Heart right ventricle (tissue), 16 donors: Measurements from ENCODE around the gene SSBP1. TPM values are rescaled to one million over a fixed set of nuclear protein-coding genes. Genes with fewer than 3 reads are reported as not detected.

ENCODE experiments used
- ATAC-seq, 8 donors: fragments of 200-7000 bp; cut with Tn5 transposase; one replicate each; pipeline ENCODE4 v1.9.1; 2020; ENCODE audit warnings: mild to moderate bottlenecking in 8 of 8, moderate library complexity in 8 of 8, moderate number of reproducible peaks in 1 of 8
- DNase-seq, 2 donors: peaks; one replicate each; pipeline ENCODE4 v3.0.0-alpha.2; 2020
- H3K27ac ChIP-seq, 10 donors: fragments of 200-600 bp; sonication (generic) in 2 of 10; one replicate each; pipeline versions ENCODE4 v1.5.0 to v1.8.0; 2020 to 2022; ENCODE audit warnings: mild to moderate bottlenecking in 3 of 10
- H3K27me3 ChIP-seq, 7 donors: fragments of 200-600 bp; one replicate each; pipeline ENCODE4 v1.8.0; 2021 to 2022; ENCODE audit warnings: mild to moderate bottlenecking in 2 of 7
- H3K36me3 ChIP-seq, 9 donors: fragments of 200-600 bp; sonication (generic) in 1 of 9; one replicate each; pipeline versions ENCODE4 v1.5.0 to v1.8.0; 2020 to 2022; ENCODE audit warnings: mild to moderate bottlenecking in 2 of 9
- H3K4me1 ChIP-seq, 9 donors: fragments of 200-600 bp; sonication (generic) in 1 of 9; one replicate each; pipeline versions ENCODE4 v1.5.0 to v1.8.0; 2020 to 2022; ENCODE audit warnings: mild to moderate bottlenecking in 4 of 9
- H3K4me3 ChIP-seq, 10 donors: fragments of 200-600 bp; sonication (generic) in 2 of 10; one replicate each; pipeline versions ENCODE4 v1.5.0 to v1.8.0; 2020 to 2022; ENCODE audit warnings: mild to moderate bottlenecking in 7 of 10, moderate library complexity in 2 of 10
- H3K9me3 ChIP-seq, 11 donors: fragments of 200-600 bp in 10 of 11; sonication (generic) in 2 of 11; one replicate each; pipeline versions ENCODE4 v1.5.0 to v1.8.0; 2013 to 2022; ENCODE audit warnings: mild to moderate bottlenecking in 2 of 11, control low read depth in 1 of 11, moderate library complexity in 1 of 11
- WGBS, 2 donors: extraction: QIAGEN DNeasy Blood & Tissue Kit; methylation state at CpG; one replicate each; pipeline ENCODE4 v1.1.7; 2013; ENCODE audit warnings: inconsistent platforms in 1 of 2; 5-methylcytosine and 5-hydroxymethylcytosine counted together
- intact Hi-C, 10 donors: fragments of 100-400 bp; cut with DNase I; formaldehyde crosslinking; loops; one replicate each; pipeline versions ENCODE4 v1.11.1 to v1.14.2; 2022
- polyA plus RNA-seq, 2 donors: library from polyadenylated mRNA; stranded (reverse); fragments of 200-250 nt; gene quantifications; one replicate each; pipeline ENCODE4 v1.2.3, GENCODE V29; 2013
- total RNA-seq, 10 donors: library from RNA; stranded (reverse); fragmentation: NEBNext Ultra II Directional in 3 of 10; extraction: Animal tissue kit (Norgen Biotek cat#: 25700) in 3 of 10; gene quantifications; one replicate each; pipeline versions ENCODE4 v1.2.1 to v1.2.4, GENCODE V29; 2021 to 2023
- TF ChIP-seq, protein P1 (sequence below), 9 donors: fragments of 200-600 bp; sonication (generic) in 2 of 9; IDR thresholded peaks; one replicate each; pipeline versions ENCODE4 v1.5.0 to v1.8.0; 2021 to 2022; ENCODE audit warnings: antibody characterized with exemption in 9 of 9, mild to moderate bottlenecking in 5 of 9, moderate library complexity in 1 of 9
- donor health status: Arrhythmogenic right ventricular cardiomyopathy.
- donor health status: ischemic (EF 13 %, LVEDD 7.1; RV severe dilation, severe dysfunction).
- donor health status: healthy with polysubstance abuse.
- donor health status: DM: no; HTN: yes; CAD: no.
- donor health status: DM: no; HTN: no; CAD: no.
- donor health status: ischemic (EF 25% LVEDD 6.9; RV normal size, moderate dysfunction).
- donor health status: ischemic (EF 25% LVEDD 5.7; RV mildly dilated, moderate dysfunction).
- donor health status: healthy.
- donor health status: DM: yes; HTN: yes; CAD: no.
- donor health status: Ischemic cardiomyopathy.
- donor health status: ischemic (EF 35%, LVEDD 5.7; RV mildly dilated, moderate dysfunction).
- donor health status: nonischemic (EF 11% LVEDD 7.7; RV severe dilation, severe dysfunction).
- donor health status: DM: yes; HTN: yes; CAD: no.
- donor health status: PGD.
- donor health status: ischemic (EF 29% LVEDD 5.4; RV normal size, mild dysfunction).
- donor health status: nonischemic (EF 23%, LVEDD 6.1; RV moderate dilation, normal function).

The SSBP1 gene
- total and polyA plus RNA-seq, 12 donors: 97.4 to 256 (median 109) TPM

DNA sequence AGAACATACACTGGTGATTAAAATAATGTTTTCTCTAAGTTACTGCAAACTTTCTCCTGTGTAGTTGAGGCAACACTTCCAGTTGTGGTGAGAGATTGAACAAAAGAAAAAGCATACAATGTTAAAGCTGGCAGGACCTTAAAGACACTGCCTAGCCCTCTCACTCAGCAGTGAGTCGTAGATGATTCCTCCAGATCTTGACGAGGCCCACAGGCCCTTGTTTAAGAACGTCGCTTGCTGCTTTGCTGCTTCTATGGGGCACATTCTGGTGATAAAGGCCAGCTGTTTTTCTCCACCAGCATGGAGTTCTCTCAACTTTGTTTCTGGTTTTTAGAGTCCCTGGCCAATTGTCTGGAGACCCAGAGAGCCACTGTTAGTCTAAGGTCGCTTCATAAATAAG lies 33.4 kb upstream of the SSBP1 start:
- Histone ChIP-seq H3K4me1 (peaks cover 0 to 26% (median 19%) of the 10 kb centered on the region in 9 donors), H3K9me3 (no peaks in the 10 kb centered on the region), H3K4me3 (no peak overlapping the region), H3K27me3 (no peaks in the 10 kb centered on the region), H3K27ac (no peak overlapping the region), H3K36me3 (no peaks in the 10 kb centered on the region)
- ATAC-seq (no peak), DNase-seq (no peak)
- 87 to 90% methylated on average over 5 of the region's 5 CpGs for WGBS, 2 donors
- intact Hi-C loops: loop anchor here in 2 of 10 donors (5.0 kb wide), 2 partner anchors 33 to 52 kb away; partner anchors contain the start of gene SSBP1 (in 2 of the 2)
- TF ChIP-seq, protein P1, sequence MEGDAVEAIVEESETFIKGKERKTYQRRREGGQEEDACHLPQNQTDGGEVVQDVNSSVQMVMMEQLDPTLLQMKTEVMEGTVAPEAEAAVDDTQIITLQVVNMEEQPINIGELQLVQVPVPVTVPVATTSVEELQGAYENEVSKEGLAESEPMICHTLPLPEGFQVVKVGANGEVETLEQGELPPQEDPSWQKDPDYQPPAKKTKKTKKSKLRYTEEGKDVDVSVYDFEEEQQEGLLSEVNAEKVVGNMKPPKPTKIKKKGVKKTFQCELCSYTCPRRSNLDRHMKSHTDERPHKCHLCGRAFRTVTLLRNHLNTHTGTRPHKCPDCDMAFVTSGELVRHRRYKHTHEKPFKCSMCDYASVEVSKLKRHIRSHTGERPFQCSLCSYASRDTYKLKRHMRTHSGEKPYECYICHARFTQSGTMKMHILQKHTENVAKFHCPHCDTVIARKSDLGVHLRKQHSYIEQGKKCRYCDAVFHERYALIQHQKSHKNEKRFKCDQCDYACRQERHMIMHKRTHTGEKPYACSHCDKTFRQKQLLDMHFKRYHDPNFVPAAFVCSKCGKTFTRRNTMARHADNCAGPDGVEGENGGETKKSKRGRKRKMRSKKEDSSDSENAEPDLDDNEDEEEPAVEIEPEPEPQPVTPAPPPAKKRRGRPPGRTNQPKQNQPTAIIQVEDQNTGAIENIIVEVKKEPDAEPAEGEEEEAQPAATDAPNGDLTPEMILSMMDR (IDR thresholded peaks at IDR 0.05): no peak

DNA sequence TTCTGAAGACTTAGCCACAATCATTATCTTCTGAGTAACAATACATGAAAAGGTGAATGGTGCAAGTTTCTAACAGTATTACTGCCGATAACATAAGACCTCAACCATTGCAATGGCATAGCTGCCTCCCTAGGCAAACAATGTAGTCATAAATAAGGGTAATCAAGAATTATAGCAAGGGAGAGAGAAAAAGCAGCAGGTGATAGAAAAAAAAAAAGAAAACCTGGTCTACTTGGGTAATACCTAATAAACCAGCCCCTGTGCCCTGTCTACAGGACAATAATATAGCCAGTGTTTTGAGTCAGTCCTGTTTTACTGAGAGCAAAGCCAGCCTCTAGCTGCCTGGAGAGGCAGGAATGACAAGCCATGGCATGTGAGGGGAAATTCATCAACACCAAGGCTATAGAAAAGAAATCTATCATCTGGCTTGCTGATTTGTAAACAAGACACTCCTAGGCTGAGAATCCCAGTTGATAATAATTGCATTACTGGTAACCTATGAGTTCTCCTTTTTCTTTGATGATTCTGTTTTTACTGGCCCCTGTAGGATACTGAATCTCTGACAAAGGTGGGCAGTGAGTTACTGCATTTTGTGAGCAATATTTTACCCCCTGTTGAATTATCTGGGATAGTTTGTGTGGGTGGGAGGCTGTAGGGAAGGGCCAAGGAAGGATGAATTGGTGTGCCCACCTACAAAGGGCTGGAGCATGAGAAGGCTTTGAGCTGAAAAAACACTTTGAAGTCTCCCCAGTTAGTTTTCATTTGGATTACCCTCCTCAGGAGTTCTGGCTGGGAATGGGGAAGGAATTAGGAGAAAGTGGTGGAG lies 31.7 kb upstream of the SSBP1 start:
- intact Hi-C loops: no loop called here
- ATAC-seq: no peak
- Histone ChIP-seq H3K27ac (no peak overlapping the region), H3K4me3 (no peak overlapping the region), H3K36me3 (peaks cover 0 to 4% (median 0%) of the 10 kb centered on the region in 9 donors), H3K9me3 (no peaks in the 10 kb centered on the region), H3K27me3 (no peaks in the 10 kb centered on the region), H3K4me1 (peaks cover 0 to 13% (median 10%) of the 10 kb centered on the region in 9 donors)
- TF ChIP-seq, protein P1 (IDR thresholded peaks at IDR 0.05): no peak
- DNase-seq: no peak
- WGBS, 2 donors: 96 to 99% methylated on average over 1 of the region's 1 CpG

DNA sequence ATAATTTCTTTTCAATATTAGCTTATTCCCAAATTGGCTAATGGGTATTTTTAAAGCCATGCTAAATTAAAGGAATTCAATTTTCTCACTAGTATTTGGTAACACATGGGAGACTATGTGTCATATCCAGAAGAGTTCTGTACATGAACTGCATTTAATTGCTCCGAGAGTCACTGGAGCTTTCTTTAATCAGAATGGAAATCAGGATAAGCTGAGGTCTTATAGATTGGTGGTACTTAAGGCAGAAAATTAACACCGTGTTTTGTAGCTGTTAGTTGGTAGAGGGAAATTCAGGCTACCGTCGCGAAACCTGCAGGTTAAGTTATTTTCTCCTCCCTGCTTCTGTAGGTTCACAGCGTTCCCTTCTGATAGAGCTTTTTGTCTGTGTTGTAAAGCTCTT lies 29.8 kb upstream of the SSBP1 start, which contains the start of gene WEE2:
TSS of gene WEE2 (plus strand) at position 3 of the 400 bp plus-strand sequence. CDS start 406 bp downstream, outside the sequence.
- Histone ChIP-seq H3K27ac (no peak within 1 kb of the TSS), H3K36me3 (peaks cover 0 to 10% (median 0%) of the 10 kb centered on the region in 9 donors), H3K4me3 (no peak within 1 kb of the TSS), H3K4me1 (peaks cover 0 to under 1% (median 0%) of the 10 kb centered on the region in 9 donors), H3K27me3 (no peaks in the 10 kb centered on the region), H3K9me3 (no peaks in the 10 kb centered on the region)
- TF ChIP-seq, protein P1 (IDR thresholded peaks at IDR 0.05): no peak
- no peak for DNase-seq
- WGBS, 2 donors: 88 to 92% methylated on average over 6 of the region's 6 CpGs
- ATAC-seq: no peak
- intact Hi-C loops: no loop called here

DNA sequence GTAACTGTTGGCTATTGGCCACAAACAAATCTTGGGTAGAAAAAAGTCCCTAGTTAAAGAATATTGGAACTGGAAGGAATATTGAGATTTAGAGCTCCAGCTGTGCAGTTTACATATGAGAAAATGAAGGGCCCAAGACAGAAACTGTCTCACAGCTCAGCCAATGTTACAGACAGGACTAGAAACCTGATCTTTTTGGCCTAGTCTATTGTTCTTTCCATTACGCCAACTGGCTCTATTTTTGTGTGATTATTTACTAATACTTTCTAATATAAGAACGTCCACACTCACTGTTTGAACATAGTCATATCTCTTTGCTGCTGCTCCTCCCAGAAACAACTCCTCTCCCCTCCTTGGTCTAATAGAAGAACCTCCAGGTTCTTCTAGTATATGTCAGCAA lies 28.8 kb upstream of the SSBP1 start:
- intact Hi-C loops: no loop called here
- no peak for ATAC-seq
- Histone ChIP-seq H3K9me3 (no peaks in the 10 kb centered on the region), H3K4me3 (no peak overlapping the region), H3K27me3 (no peaks in the 10 kb centered on the region), H3K36me3 (peaks cover 0 to 17% (median 0%) of the 10 kb centered on the region in 9 donors), H3K27ac (no peak overlapping the region), H3K4me1 (no peaks in the 10 kb centered on the region)
- 84 to 86% methylated on average over 2 of the region's 2 CpGs for WGBS, 2 donors
- DNase-seq: no peak
- TF ChIP-seq, protein P1 (IDR thresholded peaks at IDR 0.05): no peak
